ENCODE measurements around the gene C5orf24.
"Not testable (repeated sequence)": the region's sequence is repeated elsewhere in the genome, so short reads cannot be mapped to it uniquely, and the experiment has no call there.

The C5orf24 gene

DNA sequence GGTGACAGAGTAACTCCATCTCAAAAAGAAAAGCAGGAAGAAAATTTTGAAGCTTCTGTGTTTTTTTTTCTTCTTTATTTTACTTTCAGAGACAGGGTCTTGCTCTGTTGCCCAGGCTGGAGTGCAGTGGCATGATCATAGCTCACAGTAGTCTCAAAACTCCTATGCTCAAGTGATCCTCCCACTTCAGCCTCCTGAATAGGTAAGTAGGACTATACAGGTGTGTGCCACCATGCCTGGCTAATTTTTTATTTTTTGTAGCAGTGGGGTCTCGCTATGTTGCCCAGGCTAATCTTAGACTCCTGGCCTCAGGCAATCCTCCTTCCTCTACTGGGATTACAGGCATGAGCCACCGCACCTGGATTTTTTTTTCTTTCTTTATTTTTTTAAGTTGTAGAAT is 10.1 kb upstream of the C5orf24 start:
- TF ChIP-seq, protein P1, sequence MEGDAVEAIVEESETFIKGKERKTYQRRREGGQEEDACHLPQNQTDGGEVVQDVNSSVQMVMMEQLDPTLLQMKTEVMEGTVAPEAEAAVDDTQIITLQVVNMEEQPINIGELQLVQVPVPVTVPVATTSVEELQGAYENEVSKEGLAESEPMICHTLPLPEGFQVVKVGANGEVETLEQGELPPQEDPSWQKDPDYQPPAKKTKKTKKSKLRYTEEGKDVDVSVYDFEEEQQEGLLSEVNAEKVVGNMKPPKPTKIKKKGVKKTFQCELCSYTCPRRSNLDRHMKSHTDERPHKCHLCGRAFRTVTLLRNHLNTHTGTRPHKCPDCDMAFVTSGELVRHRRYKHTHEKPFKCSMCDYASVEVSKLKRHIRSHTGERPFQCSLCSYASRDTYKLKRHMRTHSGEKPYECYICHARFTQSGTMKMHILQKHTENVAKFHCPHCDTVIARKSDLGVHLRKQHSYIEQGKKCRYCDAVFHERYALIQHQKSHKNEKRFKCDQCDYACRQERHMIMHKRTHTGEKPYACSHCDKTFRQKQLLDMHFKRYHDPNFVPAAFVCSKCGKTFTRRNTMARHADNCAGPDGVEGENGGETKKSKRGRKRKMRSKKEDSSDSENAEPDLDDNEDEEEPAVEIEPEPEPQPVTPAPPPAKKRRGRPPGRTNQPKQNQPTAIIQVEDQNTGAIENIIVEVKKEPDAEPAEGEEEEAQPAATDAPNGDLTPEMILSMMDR (conservative IDR thresholded peaks at IDR 0.05; ENCODE audit: control insufficient read depth, insufficient read depth, low read depth, low read length) = no peak
- DNase-seq (ENCODE audit: low read depth) = no peak
- no peak overlapping the region for H3K4me3 ChIP-seq (ENCODE audit: control insufficient read depth, low read depth, low read length)

DNA sequence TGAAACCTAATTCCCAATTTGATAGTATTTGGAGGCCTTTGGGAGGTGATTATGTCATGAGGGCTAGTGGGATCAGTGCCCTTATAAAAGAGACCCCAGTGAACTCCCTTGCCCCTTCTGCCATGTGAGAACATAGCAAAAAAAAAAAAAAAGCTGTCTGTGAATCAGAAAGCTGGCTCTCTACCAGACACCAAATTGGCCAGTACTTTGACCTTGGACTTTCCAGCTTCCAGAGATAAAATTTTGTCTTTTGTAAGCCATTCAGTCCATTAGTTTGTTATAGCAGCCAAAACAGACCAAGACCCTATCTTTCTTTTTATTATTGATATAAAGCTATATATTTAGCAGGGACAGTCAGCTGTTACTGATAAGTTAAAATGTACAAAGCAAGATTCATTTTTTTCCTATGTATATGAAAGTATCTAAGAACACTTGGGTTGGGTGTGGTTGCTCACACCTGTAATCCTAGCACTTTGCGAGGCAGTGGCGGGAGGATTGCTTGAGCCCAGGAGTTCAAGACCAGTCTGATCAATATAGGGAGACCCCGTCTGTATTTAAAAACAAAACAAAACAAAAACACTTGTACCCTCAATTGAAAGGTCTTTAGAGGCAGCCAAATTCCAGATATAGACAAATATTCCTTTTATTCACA is 8.1 kb upstream of the C5orf24 start:
- H3K4me3 ChIP-seq (ENCODE audit: control insufficient read depth, low read depth, low read length) = no peak overlapping the region
- TF ChIP-seq, protein P1 (conservative IDR thresholded peaks at IDR 0.05; ENCODE audit: control insufficient read depth, insufficient read depth, low read depth, low read length) = no peak
- peak; percentile 34 for DNase-seq (ENCODE audit: low read depth)

DNA sequence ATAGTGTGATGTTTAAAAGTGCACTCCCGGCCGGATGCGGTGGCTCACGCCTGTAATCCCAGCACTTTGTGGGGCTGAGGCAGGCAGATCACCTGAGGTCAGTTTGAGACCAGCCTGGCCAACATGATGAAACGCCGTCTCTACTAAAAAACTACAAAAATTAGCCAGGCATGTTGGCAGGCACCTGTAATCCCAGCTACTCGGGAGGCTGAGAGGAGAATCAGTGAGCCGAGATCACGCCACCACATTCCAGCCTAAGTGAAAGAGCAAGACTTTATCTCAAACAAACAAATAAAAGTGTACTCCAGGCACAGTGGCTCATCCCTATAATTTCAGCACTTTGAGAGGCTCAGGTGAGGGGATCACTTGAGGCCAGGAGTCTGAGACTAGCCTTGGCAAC is 7.4 kb upstream of the C5orf24 start:
- not testable (repeated sequence) for DNase-seq (ENCODE audit: low read depth)

DNA sequence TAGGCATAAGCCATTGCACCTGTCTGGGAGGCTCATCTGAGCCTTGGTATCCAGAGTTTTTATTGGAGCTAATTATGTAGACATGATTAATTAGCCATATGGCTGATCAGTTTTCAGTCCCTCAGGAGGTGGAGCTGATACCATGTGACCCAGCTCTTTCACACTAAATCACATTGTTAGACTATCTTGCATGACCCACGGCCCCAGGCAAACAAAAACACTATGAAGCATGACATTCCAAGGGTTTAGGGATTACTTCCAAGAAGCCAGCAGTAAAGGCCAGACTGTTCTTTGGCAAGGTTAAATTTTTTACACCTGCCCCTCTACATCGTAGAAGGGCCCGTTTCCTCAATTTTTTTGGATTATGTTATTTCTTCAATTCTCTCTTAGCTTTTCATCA is 5.0 kb upstream of the C5orf24 start:
- TF ChIP-seq, protein P1 (conservative IDR thresholded peaks at IDR 0.05; ENCODE audit: control insufficient read depth, insufficient read depth, low read depth, low read length) = no peak
- no peak for DNase-seq (ENCODE audit: low read depth)
- no peak overlapping the region for H3K4me3 ChIP-seq (ENCODE audit: control insufficient read depth, low read depth, low read length)

More for the DNA sequence above, 7.4 kb upstream of the C5orf24 start:
- H3K4me3 ChIP-seq (ENCODE audit: control insufficient read depth, low read depth, low read length) = not testable (repeated sequence)

DNA sequence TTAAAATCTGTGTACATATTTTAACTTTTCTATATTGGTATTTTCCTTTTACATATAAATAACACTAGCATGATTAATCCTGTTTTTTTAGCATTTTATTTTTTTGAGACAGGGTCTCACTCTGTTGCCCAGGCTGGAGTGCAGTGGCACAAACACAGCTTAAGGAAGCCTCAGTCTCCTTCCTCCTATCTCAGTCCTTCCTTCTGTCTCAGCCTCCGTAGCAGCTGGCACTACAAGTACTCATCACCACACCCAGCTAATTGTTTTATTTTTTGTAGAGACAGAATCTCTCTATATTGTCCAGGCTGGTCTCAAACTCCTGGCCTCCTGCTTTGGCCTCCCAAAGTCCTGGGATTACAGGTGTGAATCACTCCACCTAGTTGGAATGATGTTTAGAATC is 1.5 kb upstream of the C5orf24 start:
- H3K4me3 ChIP-seq (ENCODE audit: control insufficient read depth, low read depth, low read length) = no peak overlapping the region
- TF ChIP-seq, protein P1 (conservative IDR thresholded peaks at IDR 0.05; ENCODE audit: control insufficient read depth, insufficient read depth, low read depth, low read length) = no peak
- no peak for DNase-seq (ENCODE audit: low read depth)

DNA sequence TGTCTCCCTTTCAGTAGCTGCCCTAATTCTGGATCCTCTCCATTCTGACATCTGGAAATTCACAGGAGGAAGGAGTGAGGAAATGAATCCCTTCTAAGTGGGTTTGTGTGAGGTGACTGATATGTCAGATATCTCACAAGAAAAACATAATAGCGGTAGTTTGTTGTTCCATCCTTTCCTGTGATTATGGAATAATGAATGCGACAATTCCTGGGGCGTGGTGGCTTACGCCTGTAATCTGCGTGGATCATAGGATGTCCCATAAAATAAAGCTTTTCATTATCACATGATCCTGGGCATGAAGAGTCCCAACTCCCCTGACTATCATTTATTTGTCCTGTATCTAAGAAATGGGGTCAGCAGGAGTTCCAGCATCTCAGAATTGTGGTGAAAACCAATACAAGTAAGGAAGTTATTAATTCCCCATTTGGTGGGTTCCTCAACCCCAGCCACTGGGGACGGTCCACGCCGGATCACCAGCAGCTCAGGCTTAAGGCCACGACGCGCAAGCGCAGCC is 375 bp upstream of the C5orf24 start:
- H3K4me3 ChIP-seq (ENCODE audit: control insufficient read depth, low read depth, low read length) = peak overlapping the region; percentile 31
- TF ChIP-seq, protein P1 (conservative IDR thresholded peaks at IDR 0.05; ENCODE audit: control insufficient read depth, insufficient read depth, low read depth, low read length) = no peak
- peak; percentile 60 for DNase-seq (ENCODE audit: low read depth)

DNA sequence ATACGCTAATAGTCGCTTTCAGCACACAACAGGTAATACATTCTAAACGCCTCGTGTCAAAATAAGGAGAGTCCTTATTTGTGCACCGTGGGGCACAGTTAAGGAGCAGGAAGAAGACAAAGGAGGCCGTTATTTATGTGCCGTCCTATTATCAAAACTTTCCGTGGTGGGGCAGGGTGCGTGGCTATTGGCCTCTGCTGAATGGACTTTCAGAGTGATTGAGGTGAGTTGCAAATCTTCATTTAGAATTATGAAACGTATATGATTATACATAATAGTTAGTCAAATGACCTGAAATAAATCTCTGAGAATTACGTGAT is 833 bp downstream of the C5orf24 start:
- TF ChIP-seq, protein P1 (conservative IDR thresholded peaks at IDR 0.05; ENCODE audit: control insufficient read depth, insufficient read depth, low read depth, low read length) = no peak
- peak; percentile 21 for DNase-seq (ENCODE audit: low read depth)

DNA sequence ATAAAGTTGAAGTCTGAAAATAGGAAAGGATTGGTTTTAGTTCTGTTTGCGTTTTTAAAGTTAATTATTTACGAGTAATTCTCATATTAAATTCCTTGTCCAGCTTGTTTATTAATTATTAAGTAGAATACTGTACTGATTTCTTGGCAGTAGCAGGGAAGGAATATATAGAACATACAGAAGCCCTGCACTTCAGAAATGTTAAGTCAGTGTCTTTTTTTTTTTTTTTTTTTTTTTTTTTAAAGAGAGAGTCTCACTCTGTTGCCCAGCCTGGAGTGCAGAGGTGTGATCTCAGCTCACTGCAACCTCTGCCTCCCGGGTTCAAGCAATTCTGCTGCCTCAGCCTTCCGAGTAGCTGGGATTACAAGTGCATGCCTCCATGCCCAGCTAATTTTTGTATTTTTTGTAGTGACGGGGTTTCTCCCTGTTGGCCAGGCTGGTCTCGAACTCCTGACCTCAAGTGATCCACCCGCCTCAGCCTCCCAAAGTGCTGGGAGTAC is 3.7 kb downstream of the C5orf24 start:
- H3K4me3 ChIP-seq (ENCODE audit: control insufficient read depth, low read depth, low read length); DNase-seq (ENCODE audit: low read depth): not testable (repeated sequence)

More for the DNA sequence above, 833 bp downstream of the C5orf24 start:
- peak overlapping the region; percentile 95 for H3K4me3 ChIP-seq (ENCODE audit: control insufficient read depth, low read depth, low read length)
